Activated naive CD4-positive, alpha-beta T cell treated with anti-CD3 and anti-CD28 coated beads, Interleukin-2, amount 50 U/mL, for 24 hours (primary cell): Measurements from ENCODE around the gene TAS2R42.

Experiments
- H3K27ac Mint-ChIP-seq: one replicate; pipeline ENCODE4 v1.8.0; 2021; ENCODE audit warnings: mild to moderate bottlenecking, mixed read lengths
- H3K27me3 Mint-ChIP-seq: one replicate; pipeline ENCODE4 v1.8.0; 2021; ENCODE audit warnings: mixed read lengths
- H3K36me3 Mint-ChIP-seq: one replicate; pipeline ENCODE4 v1.8.0; 2021; ENCODE audit warnings: mixed read lengths
- H3K4me1 Mint-ChIP-seq: one replicate; pipeline ENCODE4 v1.8.0; 2021; ENCODE audit warnings: mixed read lengths
- H3K4me3 Mint-ChIP-seq: one replicate; pipeline ENCODE4 v1.8.0; 2021; ENCODE audit warnings: mild to moderate bottlenecking, mixed read lengths
- H3K9me3 Mint-ChIP-seq: one replicate; pipeline ENCODE4 v1.8.0; 2021; ENCODE audit warnings: mixed read lengths

TAS2R42 gene

DNA sequence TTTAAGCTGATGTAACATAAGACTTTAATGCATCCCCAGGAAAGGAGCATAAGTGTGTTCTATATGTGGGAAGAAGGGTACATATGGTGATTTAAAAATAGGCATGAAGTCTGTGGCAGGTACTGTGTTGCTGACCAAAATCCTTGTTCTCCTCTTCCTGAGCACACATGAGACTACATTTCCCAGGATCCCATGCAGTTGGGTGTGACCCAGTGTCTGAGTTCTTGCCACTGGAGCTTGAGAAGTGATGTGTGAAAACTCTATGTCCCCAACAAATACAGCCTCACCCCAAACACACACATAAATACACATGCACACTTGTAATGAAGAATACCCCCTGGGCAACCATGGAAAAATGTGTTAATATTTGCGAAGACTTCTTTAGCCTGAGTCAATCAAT, 24.2 kb downstream of the TAS2R42 start:
- no peak overlapping the region for H3K27ac Mint-ChIP-seq
- peak overlapping the region; percentile 40 for H3K4me3 Mint-ChIP-seq
- peaks cover 36% of the 10 kb centered on the region for H3K36me3 Mint-ChIP-seq
- no peaks in the 10 kb centered on the region for H3K27me3 Mint-ChIP-seq
- H3K9me3 Mint-ChIP-seq: no peaks in the 10 kb centered on the region
- H3K4me1 Mint-ChIP-seq: peaks cover 82% of the 10 kb centered on the region

GRCh38 chr12:11158885-11159444, 27.8 kb downstream of the TAS2R42 start:
- Mint-ChIP-seq H3K27me3 (no peaks in the 10 kb centered on the region), H3K4me3 (no peak overlapping the region), H3K27ac (no peak overlapping the region), H3K4me1 (peaks cover 60% of the 10 kb centered on the region), H3K36me3 (peaks cover 39% of the 10 kb centered on the region), H3K9me3 (peaks cover 8% of the 10 kb centered on the region)

- H3K9me3 Mint-ChIP-seq: peaks cover 8% of the 10 kb centered on the region
- H3K4me1 Mint-ChIP-seq: peaks cover 40% of the 10 kb centered on the region
- H3K27ac Mint-ChIP-seq: no peak overlapping the region
- H3K36me3 Mint-ChIP-seq: peaks cover 36% of the 10 kb centered on the region
- H3K27me3 Mint-ChIP-seq: no peaks in the 10 kb centered on the region
- no peak overlapping the region for H3K4me3 Mint-ChIP-seq
Observed at GRCh38 chr12:11154400-11154925, 32.3 kb downstream of the TAS2R42 start.

- no peak overlapping the region for H3K4me3 Mint-ChIP-seq
- H3K4me1 Mint-ChIP-seq: peaks cover 33% of the 10 kb centered on the region
- H3K9me3 Mint-ChIP-seq: peaks cover 8% of the 10 kb centered on the region
- no peaks in the 10 kb centered on the region for H3K27me3 Mint-ChIP-seq
- no peak overlapping the region for H3K27ac Mint-ChIP-seq
- H3K36me3 Mint-ChIP-seq: peaks cover 34% of the 10 kb centered on the region
Observed at GRCh38 chr12:11152725-11153124, 34.0 kb downstream of the TAS2R42 start.

DNA sequence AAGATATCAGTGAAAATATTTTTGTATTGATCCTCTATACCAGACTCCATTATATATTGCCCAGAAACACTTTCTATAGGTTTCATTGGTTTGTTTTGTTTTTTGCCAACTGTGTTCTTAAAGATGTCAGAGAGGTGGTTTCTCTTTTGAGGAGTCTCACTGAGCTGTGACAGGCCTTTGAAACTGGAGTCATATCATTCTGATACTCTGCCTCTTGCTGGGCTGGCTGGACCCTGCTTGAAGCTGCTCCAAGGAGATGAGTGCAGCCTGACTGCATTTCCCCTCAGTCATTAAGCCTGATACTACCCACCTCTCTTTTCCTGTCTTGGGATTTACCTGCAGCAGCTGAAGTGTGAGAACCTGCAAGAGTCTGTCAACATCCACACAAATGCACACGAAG, 35.9 kb downstream of the TAS2R42 start:
- Mint-ChIP-seq H3K4me1 (peaks cover 33% of the 10 kb centered on the region), H3K4me3 (no peak overlapping the region), H3K27ac (no peak overlapping the region), H3K9me3 (peaks cover under 1% of the 10 kb centered on the region), H3K27me3 (no peaks in the 10 kb centered on the region), H3K36me3 (peaks cover 27% of the 10 kb centered on the region)

DNA sequence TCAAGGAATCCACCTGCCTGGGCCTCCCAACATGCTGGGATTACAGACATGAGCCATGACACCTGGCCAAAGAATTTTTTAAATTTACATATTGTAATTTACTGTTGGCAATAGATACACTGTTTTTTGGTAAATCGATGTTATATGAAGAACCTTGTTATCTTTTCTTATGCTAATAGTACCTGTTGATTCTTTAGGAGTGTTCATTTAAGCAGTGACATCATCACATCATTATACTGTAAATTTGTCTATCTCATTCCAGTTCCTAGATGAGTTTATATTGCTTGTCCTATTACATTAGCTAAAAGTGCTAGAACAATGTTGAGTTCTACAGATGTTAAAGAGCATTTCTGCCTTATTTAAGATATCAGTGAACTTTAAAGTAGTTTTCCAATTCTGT, 39.3 kb downstream of the TAS2R42 start:
- H3K4me3 Mint-ChIP-seq: no peak overlapping the region
- peaks cover 33% of the 10 kb centered on the region for H3K36me3 Mint-ChIP-seq
- no peak overlapping the region for H3K27ac Mint-ChIP-seq
- peaks cover 46% of the 10 kb centered on the region for H3K4me1 Mint-ChIP-seq
- no peaks in the 10 kb centered on the region for H3K27me3 Mint-ChIP-seq
- H3K9me3 Mint-ChIP-seq: peaks cover 16% of the 10 kb centered on the region

DNA sequence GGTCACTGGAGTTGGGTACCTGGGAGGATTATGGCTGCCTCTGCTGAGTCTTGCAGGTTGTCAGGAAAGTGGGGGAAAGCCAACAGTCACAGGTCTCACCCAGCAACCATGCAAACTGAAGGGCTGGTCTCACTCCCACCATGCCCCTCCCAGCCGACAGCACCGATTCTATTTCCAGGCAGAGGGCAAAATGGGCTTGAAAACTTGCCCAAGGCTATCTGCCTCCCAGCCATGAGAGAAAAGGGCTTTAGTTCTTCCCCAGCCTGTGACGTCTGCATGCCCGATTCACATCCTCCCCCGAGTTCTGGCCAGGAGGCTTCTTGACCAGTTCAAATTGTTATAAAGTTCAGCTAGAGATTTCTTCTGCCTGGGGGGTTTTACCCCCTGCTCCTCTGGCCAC, 42.4 kb downstream of the TAS2R42 start:
- Mint-ChIP-seq H3K27me3 (no peaks in the 10 kb centered on the region), H3K27ac (no peak overlapping the region), H3K4me3 (no peak overlapping the region), H3K9me3 (peaks cover 16% of the 10 kb centered on the region), H3K36me3 (peaks cover 38% of the 10 kb centered on the region), H3K4me1 (peaks cover 61% of the 10 kb centered on the region)

- Mint-ChIP-seq H3K4me1 (peaks cover 61% of the 10 kb centered on the region), H3K9me3 (peaks cover 16% of the 10 kb centered on the region), H3K27me3 (no peaks in the 10 kb centered on the region), H3K27ac (no peak overlapping the region), H3K36me3 (peaks cover 37% of the 10 kb centered on the region), H3K4me3 (no peak overlapping the region)
Observed at GRCh38 chr12:11143352-11143751, 43.4 kb downstream of the TAS2R42 start.

DNA sequence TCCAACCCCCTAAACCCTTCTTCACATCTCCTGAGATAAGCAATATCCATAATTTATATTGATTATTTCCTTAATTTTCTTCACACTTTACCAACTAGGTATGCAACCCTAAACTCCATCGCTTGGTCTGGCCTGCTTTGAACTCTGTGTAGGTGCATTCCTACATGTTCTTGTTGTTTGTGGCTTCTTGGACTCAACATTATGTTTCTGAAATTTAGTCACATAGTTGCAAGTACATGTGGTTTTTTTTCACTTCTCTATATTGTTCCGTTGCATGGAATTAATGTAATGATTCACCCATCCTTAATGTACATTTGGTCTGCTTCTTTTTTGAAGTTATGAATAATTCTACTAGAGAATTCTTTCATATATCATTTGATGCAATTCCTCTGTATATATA, 50.7 kb downstream of the TAS2R42 start:
- Mint-ChIP-seq H3K4me3 (no peak overlapping the region), H3K36me3 (peaks cover 22% of the 10 kb centered on the region), H3K27ac (no peak overlapping the region), H3K9me3 (no peaks in the 10 kb centered on the region), H3K27me3 (no peaks in the 10 kb centered on the region), H3K4me1 (peaks cover 60% of the 10 kb centered on the region)
